CD4-positive, alpha-beta T cell treated with Interleukin-4 for 4 hours (primary cell): ENCODE results near the gene PRSS16.
A peak's percentile ranks its signal among the peaks of the same experiment; 100 is the strongest.
"Not testable (repeated sequence)": the region's sequence is repeated elsewhere in the genome, so short reads cannot be mapped to it uniquely, and the experiment has no call there.

ENCODE experiments used
- DNase-seq: peaks from one replicate; pipeline ENCODE4 v3.0.0-alpha.2; 2020

Gene PRSS16, protein sequence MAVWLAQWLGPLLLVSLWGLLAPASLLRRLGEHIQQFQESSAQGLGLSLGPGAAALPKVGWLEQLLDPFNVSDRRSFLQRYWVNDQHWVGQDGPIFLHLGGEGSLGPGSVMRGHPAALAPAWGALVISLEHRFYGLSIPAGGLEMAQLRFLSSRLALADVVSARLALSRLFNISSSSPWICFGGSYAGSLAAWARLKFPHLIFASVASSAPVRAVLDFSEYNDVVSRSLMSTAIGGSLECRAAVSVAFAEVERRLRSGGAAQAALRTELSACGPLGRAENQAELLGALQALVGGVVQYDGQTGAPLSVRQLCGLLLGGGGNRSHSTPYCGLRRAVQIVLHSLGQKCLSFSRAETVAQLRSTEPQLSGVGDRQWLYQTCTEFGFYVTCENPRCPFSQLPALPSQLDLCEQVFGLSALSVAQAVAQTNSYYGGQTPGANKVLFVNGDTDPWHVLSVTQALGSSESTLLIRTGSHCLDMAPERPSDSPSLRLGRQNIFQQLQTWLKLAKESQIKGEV

DNA sequence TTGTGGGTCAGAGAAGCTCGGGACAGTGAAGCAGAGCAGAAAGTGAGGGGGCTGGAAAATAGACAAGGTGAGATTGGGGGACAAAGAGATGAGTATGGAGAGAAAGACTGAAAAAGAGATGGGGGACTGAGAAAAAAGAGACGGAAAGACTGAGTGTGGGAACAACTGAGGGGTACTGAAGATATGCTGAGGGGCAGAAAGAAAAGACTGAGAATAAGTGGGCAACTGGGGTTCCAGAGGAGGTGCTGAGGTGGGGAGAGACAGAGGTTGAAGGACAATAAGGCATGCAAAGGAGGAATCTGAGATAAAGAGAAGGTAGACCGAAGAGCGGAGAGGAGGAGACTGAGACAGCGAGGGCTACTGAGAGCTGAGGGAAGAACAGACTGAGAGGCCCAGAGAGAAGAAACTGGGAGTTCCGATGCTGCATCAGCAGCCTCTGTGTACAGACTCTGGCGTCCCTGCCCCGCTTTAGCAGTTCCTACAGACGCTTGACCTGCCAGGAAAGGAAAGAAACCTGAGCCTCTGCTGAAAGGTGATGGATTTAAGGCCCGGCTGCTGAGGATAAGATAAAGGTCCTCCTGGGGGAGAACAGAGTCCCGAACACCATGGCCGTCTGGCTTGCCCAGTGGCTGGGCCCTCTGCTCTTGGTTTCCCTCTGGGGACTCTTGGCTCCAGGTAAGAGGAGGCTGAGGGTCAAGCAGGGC, at the start of gene PRSS16:
PRSS16 (plus strand) TSS at position 569 of the 704 bp plus-strand sequence; CDS start at position 606, 37 bp downstream.
- no peak for DNase-seq

DNA sequence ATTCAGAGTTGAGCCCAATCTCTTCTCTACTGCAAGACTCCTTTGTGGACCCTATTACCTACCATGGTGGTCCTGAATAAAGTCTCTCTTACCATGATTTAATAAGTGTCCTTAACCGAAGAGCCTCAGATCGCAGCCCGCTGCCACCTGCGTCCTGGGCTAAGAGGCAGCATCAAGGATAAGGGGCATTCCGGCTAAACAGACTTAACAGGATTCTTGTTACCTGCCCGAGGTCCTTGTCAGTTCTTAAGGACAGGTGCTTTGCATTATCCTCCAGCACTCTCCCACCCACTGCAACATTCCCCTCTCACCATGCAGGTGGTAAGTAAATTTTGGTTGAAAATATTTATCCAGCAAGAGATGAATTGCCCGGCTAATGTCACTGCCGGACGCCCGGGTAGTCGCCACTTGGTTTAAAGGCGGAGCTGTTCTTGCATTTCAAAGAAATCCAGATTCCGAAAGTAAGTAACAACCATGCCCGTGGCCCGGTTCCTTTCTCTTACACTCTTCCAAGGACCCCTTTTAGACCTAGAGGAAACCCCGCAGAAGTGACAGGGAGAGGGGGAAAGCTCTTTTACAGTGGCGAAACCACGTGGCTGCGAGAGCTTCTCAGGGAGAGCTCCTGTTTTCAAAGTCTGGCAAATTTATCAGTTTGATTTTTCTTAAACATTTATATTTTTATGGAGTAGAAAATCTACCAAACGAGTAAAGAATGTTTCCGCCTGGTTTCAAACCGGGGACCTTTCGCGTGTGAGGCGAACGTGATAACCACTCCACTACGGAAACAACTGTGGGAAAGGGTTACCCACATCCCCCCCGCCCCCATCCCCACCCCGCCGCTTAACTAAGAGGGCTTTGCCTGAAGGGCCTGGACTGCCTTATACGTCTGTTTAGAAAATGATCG, 41.9 kb upstream of the PRSS16 start:
- DNase-seq: peak; percentile 1

DNA sequence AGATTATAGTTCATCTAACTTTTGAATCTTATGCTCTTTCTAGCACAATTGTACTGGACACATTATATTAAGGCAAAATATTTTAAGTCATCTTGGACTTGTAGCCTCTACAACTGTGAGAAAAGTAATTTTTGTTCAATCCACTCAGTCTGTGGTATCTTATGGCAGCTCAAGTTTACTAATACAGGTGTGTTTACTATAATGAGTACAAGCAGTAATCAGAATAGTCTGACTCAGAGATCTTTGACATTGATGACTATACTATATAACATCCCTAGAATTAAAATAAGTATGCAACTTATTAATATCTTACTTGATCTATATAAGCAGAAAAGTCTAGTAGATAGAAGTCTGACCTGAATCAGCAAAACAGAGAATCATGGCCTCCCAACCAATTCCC, 40.7 kb upstream of the PRSS16 start:
- no peak for DNase-seq

DNA sequence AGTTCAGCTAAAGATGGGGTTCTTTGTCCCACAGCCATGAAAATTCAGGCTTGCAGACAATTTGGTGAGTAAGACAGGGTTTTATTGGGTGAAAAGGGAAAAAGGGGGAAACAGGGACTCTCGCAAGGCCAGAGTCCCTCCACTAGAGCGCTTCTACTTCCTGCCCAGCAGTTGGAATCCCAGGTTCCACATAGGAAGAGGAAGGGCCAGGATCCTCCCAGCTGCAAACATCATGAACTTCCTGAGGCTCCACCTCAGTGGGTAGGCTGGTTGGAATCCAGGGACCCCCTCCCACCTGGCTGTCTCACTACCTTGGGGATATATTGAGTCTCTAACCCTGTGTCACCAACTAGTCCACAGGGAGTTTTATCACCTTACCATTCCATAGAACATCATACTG, 39.5 kb upstream of the PRSS16 start:
- DNase-seq: no peak

DNA sequence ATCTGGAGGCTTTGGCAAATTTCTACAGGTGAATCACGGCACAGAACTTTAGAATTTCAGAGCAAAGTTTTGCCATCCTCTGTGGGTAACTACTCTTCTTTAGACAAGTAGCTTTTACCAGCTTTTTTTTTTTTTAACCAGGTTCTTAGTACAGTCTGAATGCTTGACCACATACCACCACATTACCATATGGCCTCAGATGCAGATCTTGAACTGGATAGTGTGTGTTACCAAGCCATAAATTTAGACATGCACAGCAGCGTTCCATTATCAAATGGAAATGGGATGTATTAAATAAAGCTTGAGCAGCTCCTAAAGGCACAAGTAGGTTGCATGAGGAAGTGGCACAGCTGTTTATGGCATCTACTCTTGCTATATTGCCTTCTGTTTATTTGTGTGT, 38.3 kb upstream of the PRSS16 start:
- no peak for DNase-seq

DNA sequence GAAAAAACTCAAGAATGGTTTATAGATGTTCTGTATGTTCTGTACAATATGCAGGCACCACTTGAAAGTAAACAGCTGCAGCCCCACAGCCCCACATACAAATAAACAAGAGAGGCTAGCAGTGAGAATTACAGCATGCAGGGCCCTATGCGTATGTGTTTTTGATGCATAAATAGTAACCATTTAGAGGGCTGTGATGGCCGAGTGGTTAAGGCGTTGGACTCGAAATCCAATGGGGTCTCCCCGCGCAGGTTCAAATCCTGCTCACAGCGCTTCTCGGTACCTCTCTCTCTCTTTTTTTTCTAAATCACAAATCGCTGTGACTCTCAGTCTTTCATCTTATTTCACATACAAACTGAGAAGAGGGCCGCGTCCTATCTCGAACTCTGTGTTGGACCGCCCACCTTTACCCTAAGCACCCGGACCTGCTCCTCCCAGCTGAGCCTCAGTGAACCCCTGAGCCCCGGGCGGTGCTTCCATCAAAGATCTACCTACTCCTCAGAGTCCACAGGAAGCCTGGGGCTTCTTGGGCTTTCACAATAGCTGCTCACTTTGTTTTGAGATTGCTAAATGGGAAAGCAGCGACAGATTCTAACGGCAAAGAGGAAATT, 37.7 kb upstream of the PRSS16 start:
- no peak for DNase-seq

DNA sequence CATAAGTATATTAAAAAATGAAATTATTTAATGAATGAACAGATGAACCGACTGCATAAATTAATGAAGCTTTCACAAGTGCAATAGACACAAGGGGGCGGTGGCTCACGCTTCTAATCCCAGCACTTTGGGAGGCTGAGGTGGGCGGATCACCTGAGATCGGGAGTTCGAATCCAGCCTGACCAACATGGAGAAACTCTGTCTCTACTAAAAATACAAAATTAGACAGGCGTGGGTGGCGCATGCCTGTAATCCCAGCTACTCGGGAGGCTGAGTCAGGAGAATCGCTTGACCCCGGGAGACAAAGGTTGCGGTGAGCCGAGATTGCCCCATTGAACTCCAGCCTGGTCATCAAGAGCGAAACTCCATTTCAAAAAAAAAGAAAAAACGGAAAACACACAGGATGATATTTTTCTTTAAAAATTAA, 34.4 kb upstream of the PRSS16 start:
- DNase-seq: not testable (repeated sequence)

DNA sequence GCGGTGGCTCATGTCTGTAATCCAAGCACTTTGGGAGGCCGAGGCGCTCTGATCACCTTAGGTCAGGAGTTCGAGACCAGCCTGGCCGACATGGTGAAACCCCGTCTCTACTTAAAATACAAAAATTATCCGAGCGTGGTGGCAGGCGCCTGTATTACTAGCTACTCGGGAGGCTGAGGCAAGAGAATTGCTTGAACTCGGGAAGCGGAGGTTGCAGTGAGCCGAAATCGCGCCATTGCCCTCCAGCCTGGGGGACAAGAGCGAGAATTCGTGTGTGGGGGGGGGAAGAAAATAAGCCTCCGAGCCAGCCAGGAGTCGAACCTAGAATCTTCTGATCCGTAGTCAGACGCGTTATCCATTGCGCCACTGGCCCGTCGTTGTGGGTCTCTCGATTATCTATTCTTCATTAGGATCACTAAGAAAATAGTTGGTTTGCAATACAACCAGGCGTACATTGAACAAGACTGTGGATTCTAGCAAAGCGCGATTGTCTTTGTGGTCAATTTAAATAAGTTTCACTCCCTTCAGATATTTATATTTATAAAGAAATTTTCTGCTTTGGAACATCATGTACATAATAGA, 33.9 kb upstream of the PRSS16 start:
- DNase-seq: no peak

DNA sequence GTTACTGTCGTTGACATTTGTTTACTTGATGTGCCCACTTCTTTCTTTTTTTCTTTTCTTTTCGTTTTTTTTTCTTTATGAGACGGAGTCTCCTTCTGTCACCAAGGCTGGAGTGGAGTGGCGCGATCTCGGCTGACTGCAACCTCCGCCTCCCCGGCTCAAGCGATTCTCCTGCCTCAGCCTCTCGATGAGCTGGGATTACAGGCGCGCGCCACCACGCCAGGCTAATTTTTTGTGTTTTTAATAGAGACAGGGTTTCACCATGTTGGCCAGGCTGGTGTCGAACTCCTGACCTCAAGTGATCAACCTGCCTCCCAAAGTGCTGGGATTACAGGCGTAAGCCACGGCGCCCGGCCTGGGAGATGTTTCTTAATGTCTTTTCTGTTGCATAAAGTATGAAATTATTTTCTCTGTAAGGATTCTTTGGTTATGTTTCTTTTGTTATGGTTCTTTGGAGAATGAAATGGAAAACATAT, 33.3 kb upstream of the PRSS16 start:
- DNase-seq: no peak

DNA sequence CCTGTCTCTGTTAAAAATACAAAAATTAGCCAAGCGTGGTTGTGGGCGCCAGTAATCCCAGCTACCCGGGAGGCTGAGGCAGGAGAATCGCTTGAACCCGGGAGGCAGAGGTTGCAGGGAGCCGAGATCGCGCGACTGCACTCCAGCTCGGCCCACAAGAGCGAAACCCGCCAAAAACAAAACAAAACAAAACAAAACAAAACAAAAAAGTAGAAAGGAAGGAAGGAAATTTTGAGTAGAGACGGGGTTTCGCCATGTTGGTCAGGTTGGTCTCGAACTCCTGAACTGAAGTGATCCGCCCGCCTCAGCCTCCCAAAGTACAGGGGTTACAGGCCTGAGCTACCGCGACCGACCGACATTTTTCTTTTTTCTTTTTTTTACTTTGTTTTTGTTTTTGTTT, 30.6 kb upstream of the PRSS16 start:
- DNase-seq: no peak

DNA sequence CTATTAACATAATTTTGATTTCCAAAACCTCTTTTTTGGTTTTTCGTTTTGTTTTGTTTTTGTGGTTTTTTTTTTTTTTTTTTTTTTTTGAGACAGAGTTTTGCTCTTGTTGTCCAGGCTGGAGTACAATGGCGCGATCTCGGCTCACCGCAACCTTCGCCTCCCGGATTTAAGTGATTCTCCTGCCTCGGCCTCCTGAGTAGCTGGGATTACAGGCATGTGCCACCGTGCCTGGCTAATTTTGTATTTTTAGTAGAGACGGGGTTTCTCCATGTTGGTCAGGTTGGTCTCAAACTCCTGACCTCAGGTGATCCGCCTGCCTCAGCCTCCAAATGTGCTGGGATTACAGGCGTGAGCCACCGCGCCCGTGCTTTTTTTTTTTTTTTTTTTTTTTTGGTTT, 24.5 kb upstream of the PRSS16 start:
- DNase-seq: not testable (repeated sequence)

DNA sequence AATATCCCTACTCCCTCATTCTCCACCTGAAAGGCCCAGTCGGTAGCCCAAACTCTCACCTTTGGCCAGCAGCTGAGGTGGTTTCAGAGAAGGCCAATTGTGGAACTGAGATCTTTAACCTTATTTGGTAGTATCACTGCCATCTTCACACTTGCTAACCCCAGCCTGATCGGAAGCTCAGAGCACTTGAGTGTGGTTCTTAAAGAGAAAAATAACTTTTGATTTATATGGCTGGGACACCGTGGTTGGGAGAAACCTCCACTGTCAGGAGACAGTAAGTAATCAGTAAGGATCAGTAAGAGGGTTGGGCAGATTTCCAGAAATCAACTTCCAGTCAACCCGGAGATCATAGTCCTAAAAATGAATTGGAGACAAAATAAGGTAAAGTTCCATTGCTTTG, 22.8 kb upstream of the PRSS16 start:
- DNase-seq: no peak

DNA sequence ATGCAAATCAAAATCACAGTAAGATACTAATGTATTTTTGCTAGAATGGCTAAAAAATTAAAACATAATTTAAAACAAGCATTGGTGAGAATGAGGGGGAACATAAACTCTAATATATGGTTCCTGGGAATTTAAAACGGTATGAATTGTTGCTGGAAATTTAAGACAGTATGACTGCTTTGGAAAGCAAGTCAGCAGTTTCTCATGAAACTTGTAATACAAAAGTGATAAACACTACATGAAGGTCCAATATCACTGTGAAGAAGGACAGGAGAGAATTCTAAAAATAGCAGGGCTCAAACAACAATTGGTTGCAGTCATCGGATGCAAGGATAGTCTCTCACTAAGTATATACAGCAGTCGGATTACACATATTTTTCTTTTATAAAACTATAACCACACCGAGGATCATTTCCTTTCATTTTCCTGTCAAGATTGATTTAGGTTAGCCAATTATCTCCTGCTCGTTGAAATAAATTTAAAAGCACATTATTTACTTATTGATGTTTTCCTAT, 18.5 kb upstream of the PRSS16 start:
- no peak for DNase-seq

DNA sequence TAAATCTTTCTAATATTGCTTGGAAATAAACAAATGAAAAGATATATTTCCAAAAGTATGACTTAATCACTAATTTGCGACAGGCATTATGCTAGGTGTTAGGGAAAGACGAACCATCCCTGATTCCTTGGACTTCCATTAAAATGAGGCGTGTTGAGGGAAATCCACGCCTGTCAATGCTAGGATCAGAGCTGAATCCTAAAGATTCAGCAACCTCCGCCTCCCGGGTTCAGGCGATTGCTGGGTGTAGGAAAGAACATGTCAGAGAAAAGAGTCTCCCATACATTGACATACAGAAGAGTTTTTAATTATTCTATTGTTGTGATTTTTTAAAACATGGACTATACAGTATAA, 16.8 kb upstream of the PRSS16 start:
- no peak for DNase-seq

DNA sequence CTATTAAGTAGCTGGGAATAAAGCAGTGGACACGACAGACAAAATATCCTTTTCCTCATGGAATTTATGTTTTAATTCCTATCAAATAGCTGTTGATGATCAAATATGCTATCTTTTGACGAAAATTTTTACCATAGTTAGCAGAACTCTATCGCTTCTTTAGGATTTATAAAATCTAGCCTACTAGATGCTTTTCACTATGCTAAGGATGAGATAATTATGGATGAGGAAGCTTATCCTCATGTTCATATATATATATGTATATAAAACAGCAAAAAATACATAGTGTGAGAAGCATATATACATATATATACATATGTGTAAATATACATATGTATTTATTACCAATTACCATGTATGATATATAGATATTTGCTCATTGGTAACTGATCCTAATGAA, 12.9 kb upstream of the PRSS16 start:
- no peak for DNase-seq

DNA sequence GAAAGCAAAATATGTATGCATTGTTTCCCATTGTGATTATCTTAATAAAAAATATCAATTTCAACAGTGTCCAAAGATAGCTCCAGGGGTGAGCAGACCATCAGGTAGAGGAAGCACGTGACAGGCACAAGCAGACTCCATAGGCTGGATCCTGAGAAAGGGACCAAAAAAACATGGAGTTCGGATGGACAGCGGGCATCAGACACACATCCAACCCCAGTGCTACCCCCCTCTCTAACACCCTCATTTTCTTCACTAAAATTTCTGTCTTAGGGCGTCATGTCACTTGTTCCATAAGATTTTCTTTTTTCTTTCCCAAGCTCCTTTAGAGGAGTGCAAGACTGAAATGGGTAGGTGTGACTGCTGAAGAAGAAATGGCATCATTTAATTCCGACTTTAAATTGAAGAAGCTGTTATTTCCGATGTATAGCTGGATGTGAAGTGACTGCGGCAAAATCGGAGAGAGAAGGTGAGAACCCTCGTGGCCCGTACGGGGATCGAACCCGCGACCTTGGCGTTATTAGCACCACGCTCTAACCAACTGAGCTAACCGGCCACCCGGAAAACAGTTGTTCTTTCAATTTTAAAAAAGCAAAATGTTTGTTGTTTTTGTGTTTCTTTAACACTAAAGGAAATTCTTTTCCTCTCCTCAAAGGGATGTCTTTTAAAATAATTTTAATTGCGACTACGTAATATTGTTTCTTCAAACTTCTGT, 10.3 kb upstream of the PRSS16 start:
- DNase-seq: no peak

DNA sequence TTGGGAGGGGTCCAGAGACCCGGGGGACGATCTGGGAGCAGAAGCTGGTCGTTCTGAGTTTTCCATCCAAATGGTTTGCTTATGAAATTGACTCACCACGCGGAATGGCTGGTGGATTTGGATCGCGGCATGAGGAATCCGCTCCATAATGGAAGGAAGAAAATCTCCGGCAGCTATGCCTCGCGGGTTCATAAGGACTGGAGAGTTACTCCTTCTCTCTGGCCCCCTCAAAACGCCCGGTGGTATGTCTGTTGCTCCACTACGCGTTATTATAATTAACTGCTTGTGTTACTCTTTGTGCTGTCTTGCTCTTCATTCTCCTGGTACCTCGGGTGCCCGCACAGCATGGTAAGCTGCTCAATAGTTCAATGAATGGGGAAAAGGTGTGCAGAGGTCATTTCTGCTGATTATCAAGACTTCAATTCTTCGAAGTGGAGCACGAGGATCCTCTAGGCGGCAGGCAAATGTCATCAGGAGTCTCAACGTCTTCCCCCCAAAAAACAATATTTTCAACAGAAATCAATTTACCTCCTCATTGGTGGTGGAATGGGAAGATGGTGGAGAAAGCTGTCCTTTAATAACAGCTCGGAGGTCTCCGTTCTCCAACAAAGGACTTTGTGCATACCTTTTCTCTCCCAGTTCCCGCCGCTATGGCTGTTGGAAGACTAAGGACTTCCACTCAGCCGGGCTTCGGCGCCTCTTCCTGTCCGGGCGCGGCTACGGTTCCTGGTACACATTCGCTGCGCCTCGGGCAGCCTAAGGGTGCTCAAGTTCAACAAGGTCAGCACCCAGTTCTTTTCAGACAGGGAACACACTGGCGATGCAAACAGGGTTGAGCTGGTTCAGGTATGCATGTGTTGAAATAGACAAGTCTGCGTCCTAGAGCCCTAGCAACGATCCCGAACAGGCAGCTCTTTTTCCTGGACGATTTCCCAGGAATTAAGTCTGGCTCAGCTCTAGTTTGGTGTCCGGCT, 9.2 kb upstream of the PRSS16 start:
- no peak for DNase-seq

DNA sequence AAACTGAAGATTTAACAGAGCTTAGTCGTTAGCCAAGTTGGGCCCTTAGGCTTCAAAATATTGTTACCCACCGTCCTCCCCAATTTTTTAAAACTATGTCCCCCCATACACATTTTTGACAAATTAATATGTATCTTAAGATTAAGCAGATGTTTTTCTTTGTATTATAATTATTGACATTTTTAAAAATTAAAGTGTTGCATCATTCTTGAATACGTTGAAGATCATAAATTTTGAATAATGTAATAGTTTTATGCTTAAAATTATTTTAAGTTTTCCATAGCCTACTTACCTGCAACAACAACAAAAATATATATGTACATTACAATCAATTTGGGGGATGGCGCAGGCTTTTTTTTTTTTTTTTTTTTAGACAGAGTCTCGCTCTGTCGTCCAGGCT, 8.2 kb upstream of the PRSS16 start:
- DNase-seq: no peak

DNA sequence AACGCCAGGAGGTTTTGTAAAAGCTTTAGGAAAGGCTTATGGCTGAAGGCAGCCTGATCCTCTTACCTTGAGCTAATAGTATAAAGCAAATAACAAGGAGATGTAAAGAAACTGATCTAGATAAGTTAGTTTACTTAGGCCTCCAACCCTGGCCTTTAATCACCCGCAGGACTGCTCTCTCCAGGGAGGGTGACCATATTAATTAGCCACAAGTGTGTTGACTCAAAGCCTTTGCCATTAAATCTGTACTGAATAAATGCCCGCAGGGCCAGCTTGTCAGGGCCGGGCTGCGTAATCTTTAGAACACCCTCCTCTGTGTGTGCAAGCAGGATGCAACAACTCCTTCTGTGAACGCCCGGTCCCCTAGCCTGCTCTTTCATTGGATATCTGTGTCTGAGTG, 6.1 kb upstream of the PRSS16 start:
- DNase-seq: no peak
